ENCODE data around the gene RNASE12. TPM values are rescaled to one million over a fixed set of nuclear protein-coding genes. Genes with fewer than 3 reads are reported as not detected.

RNASE12 gene
- total RNA-seq, 4 donors from 2014 or later, result not detected

DNA sequence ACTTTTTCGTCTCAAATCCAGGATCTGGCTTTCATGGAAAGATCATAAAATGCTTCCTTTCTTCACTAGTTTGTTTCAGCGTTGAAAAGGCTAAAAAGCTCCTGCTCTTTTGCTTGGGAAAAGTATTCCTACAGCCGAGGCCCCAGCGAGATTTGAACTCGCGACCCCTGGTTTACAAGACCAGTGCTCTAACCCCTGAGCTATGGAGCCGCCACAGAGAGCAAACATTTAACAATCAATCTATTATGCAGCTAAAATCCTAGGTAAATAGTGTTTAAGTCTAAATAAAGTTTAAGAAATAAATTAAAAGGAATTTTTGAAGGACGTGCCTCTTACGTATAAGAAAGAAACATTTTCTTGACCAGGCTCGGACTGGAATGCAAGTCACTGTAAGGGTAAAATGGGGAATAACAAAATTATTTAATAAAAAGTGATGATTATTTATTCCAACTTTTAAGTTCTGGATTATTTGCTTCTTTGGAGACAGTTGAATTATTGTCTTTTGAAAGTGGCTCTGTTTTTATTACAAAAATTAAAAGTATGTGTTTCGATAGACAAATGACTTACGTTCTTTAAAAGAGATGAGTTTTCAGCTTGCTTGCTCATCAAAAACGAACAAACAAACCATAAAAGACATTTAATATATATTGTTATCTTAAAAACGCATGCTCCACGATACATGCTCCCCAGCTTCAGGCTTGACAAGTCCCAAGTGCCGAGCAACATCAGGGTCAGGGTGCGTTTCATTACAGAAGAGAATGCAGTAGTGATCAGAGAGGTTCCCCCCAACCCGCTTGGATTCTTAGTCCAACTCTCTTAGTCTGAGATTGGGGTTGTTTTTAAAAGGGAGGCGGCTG lies 40.1 kb upstream of the RNASE12 start:
- H3K9me3 ChIP-seq, result no peaks in the 10 kb centered on the region
- H3K4me1 ChIP-seq, result peaks cover 19 to 51% (median 31%) of the 10 kb centered on the region in 3 donors
- no peak for DNase-seq
- no peak for TF ChIP-seq POLR2A (IDR thresholded peaks at IDR 0.05)
- H3K36me3 ChIP-seq, result no peaks in the 10 kb centered on the region
- peaks cover 0 to 73% (median 2%) of the 10 kb centered on the region in 4 donors for H3K27me3 ChIP-seq
- 2 to 5% methylated on average over 15 to 19 of the region's 19 CpGs for WGBS, 2 donors
- intact Hi-C loops (cut with DNase I), result no loop called here
- H3K27ac ChIP-seq, result peak overlapping the region in 1 of 4 donors; percentile 26
- H3K4me3 ChIP-seq, result peak overlapping the region in 3 of 4 donors; percentile 36 to 43 (median 41)

GRCh38 chr14:20630340-20631022 lies 39.3 kb upstream of the RNASE12 start:
- Histone ChIP-seq H3K9me3 (no peaks in the 10 kb centered on the region), H3K27ac (peak overlapping the region in 1 of 4 donors; percentile 26), H3K27me3 (peaks cover 0 to 78% (median 2%) of the 10 kb centered on the region in 4 donors), H3K36me3 (no peaks in the 10 kb centered on the region), H3K4me3 (peak overlapping the region in 3 of 4 donors; percentile 26 to 43 (median 41)), H3K4me1 (peaks cover 19 to 59% (median 31%) of the 10 kb centered on the region in 3 donors)
- no peak for TF ChIP-seq POLR2A (IDR thresholded peaks at IDR 0.05)
- no peak for TF ChIP-seq CTCF (IDR thresholded peaks at IDR 0.05)
- WGBS, 2 donors, result 9 to 14% methylated on average over 21 of the region's 23 CpGs
- intact Hi-C loops (cut with DNase I), result no loop called here
- no peak for DNase-seq

DNA sequence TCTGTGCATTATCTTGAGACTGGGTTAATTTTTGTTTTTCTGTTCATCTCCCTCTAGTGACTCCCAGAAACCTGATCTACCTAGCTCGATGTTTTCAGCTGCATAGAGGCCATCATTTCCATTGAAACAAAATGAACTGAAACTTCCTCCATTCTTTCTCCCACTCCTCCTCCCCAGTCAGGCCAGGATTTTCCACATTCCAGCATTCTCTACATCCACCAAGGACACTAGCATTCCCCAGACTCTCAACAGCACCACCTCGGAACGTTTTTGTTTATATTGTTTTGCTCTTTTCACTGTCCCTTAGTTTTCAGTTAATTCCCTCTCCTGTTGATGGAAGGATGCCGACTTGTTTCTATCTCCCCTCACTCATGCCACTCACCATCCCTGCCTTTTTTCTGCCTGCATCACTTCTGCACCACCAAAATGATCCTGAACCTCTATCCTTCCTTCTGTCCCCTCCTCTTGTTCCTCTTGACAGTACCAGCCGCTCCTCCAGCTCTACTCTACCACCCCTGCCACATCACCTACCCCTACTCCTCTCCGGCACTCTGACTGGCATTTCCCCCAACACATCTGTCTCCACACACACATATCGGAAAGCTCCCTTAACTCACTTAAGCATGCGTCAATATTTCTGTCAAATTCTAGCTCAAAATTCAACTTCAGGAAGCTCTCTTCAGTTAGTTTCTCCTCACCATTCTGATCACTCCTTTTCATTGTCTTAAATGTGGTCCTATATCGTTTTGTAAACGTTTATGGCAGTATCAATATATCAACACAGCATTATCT lies 37.1 kb upstream of the RNASE12 start:
- H3K27me3 ChIP-seq, result peaks cover 0 to 62% (median 2%) of the 10 kb centered on the region in 4 donors
- H3K27ac ChIP-seq, result no peak overlapping the region
- no peak for TF ChIP-seq CTCF (IDR thresholded peaks at IDR 0.05)
- no peak for TF ChIP-seq POLR2A (IDR thresholded peaks at IDR 0.05)
- 45 to 46% methylated on average over 10 of the region's 10 CpGs for WGBS, 2 donors
- no peaks in the 10 kb centered on the region for H3K9me3 ChIP-seq
- peaks cover 19 to 71% (median 29%) of the 10 kb centered on the region in 3 donors for H3K4me1 ChIP-seq
- intact Hi-C loops (cut with DNase I), result no loop called here
- H3K4me3 ChIP-seq, result no peak overlapping the region
- H3K36me3 ChIP-seq, result no peaks in the 10 kb centered on the region
- no peak for DNase-seq

GRCh38 chr14:20627346-20628027 lies 36.3 kb upstream of the RNASE12 start:
- Histone ChIP-seq H3K27me3 (peaks cover 0 to 62% (median 2%) of the 10 kb centered on the region in 4 donors), H3K4me1 (peaks cover 11 to 69% (median 21%) of the 10 kb centered on the region in 3 donors), H3K4me3 (no peak overlapping the region), H3K27ac (no peak overlapping the region), H3K9me3 (no peaks in the 10 kb centered on the region), H3K36me3 (no peaks in the 10 kb centered on the region)
- no peak for DNase-seq
- intact Hi-C loops (cut with DNase I), result no loop called here
- TF ChIP-seq POLR2A (IDR thresholded peaks at IDR 0.05), result no peak
- TF ChIP-seq CTCF (IDR thresholded peaks at IDR 0.05), result no peak
- WGBS, 2 donors, result 48 to 57% methylated on average over 5 of the region's 5 CpGs

GRCh38 chr14:20626274-20626673 lies 35.1 kb upstream of the RNASE12 start:
- Histone ChIP-seq H3K4me3 (peak overlapping the region in 1 of 4 donors; percentile 50), H3K27ac (no peak overlapping the region), H3K9me3 (no peaks in the 10 kb centered on the region), H3K36me3 (no peaks in the 10 kb centered on the region), H3K4me1 (peaks cover 3 to 57% (median 9%) of the 10 kb centered on the region in 3 donors), H3K27me3 (peaks cover 0 to 50% (median 1%) of the 10 kb centered on the region in 4 donors)
- intact Hi-C loops (cut with DNase I), result no loop called here
- TF ChIP-seq CTCF (IDR thresholded peaks at IDR 0.05) (no peak), POLR2A (IDR thresholded peaks at IDR 0.05) (no peak)
- no peak for DNase-seq
- 23 to 31% methylated on average over 9 to 11 of the region's 12 CpGs for WGBS, 2 donors
